ENCODE data around the gene PTPRB.
"Not testable (repeated sequence)": the region's sequence is repeated elsewhere in the genome, so short reads cannot be mapped to it uniquely, and the experiment has no call there.

Gene PTPRB

GRCh38 chr12:70513426-70513825, 123.8 kb downstream of the PTPRB start:
- Histone ChIP-seq H2AFZ (ENCODE audit: low read depth) (no peak overlapping the region), H3K27ac (no peak overlapping the region), H3K27me3 (ENCODE audit: insufficient read depth, low read depth) (no peaks in the 10 kb centered on the region), H3K36me3 (ENCODE audit: insufficient read depth) (no peaks in the 10 kb centered on the region), H3K79me2 (ENCODE audit: insufficient read depth, low read depth) (no peaks in the 10 kb centered on the region), H3K4me1 (ENCODE audit: low read depth, poor library complexity, severe bottlenecking) (no peaks in the 10 kb centered on the region), H3K4me3 (IDR thresholded peaks at IDR 0.05; ENCODE audit: insufficient read depth, low read depth, low read length) (no peak overlapping the region), H3K9ac (no peak overlapping the region), H3K4me2 (no peak overlapping the region), H4K20me1 (ENCODE audit: insufficient read depth) (no peaks in the 10 kb centered on the region)
- no peak for TF ChIP-seq CTCF (conservative IDR thresholded peaks at IDR 0.05; ENCODE audit: low read depth, low read length)

- no peak overlapping the region for H3K27ac ChIP-seq
- no peaks in the 10 kb centered on the region for H3K27me3 ChIP-seq (ENCODE audit: insufficient read depth, low read depth)
- no peak overlapping the region for H3K4me3 ChIP-seq (IDR thresholded peaks at IDR 0.05; ENCODE audit: insufficient read depth, low read depth, low read length)
- no peaks in the 10 kb centered on the region for H3K36me3 ChIP-seq (ENCODE audit: insufficient read depth)
- H3K4me1 ChIP-seq (ENCODE audit: low read depth, poor library complexity, severe bottlenecking) = no peaks in the 10 kb centered on the region
- H3K79me2 ChIP-seq (ENCODE audit: insufficient read depth, low read depth) = no peaks in the 10 kb centered on the region
- no peak for TF ChIP-seq CTCF (conservative IDR thresholded peaks at IDR 0.05; ENCODE audit: low read depth, low read length)
- H3K9ac ChIP-seq = no peak overlapping the region
- no peak overlapping the region for H3K4me2 ChIP-seq
- no peaks in the 10 kb centered on the region for H4K20me1 ChIP-seq (ENCODE audit: insufficient read depth)
- H2AFZ ChIP-seq (ENCODE audit: low read depth) = no peak overlapping the region
Measured at GRCh38 chr12:70508178-70508577, 129.1 kb downstream of the PTPRB start.

GRCh38 chr12:70507442-70507841, 129.8 kb downstream of the PTPRB start:
- Histone ChIP-seq H2AFZ (ENCODE audit: low read depth) (no peak overlapping the region), H3K4me2 (no peak overlapping the region), H3K27me3 (ENCODE audit: insufficient read depth, low read depth) (no peaks in the 10 kb centered on the region), H3K4me1 (ENCODE audit: low read depth, poor library complexity, severe bottlenecking) (no peaks in the 10 kb centered on the region), H3K36me3 (ENCODE audit: insufficient read depth) (no peaks in the 10 kb centered on the region), H3K4me3 (IDR thresholded peaks at IDR 0.05; ENCODE audit: insufficient read depth, low read depth, low read length) (no peak overlapping the region), H3K27ac (no peak overlapping the region), H3K9ac (no peak overlapping the region), H4K20me1 (ENCODE audit: insufficient read depth) (no peaks in the 10 kb centered on the region), H3K79me2 (ENCODE audit: insufficient read depth, low read depth) (no peaks in the 10 kb centered on the region)
- no peak for TF ChIP-seq CTCF (conservative IDR thresholded peaks at IDR 0.05; ENCODE audit: low read depth, low read length)

- TF ChIP-seq CTCF (conservative IDR thresholded peaks at IDR 0.05; ENCODE audit: low read depth, low read length) = no peak
- Histone ChIP-seq H4K20me1 (ENCODE audit: insufficient read depth) (no peaks in the 10 kb centered on the region), H3K27me3 (ENCODE audit: insufficient read depth, low read depth) (no peaks in the 10 kb centered on the region), H3K36me3 (ENCODE audit: insufficient read depth) (no peaks in the 10 kb centered on the region), H2AFZ (ENCODE audit: low read depth) (no peak overlapping the region), H3K4me1 (ENCODE audit: low read depth, poor library complexity, severe bottlenecking) (no peaks in the 10 kb centered on the region), H3K4me2 (no peak overlapping the region), H3K27ac (no peak overlapping the region), H3K79me2 (ENCODE audit: insufficient read depth, low read depth) (no peaks in the 10 kb centered on the region), H3K4me3 (IDR thresholded peaks at IDR 0.05; ENCODE audit: insufficient read depth, low read depth, low read length) (no peak overlapping the region), H3K9ac (no peak overlapping the region)
Measured at GRCh38 chr12:70497508-70497907, 139.7 kb downstream of the PTPRB start.

GRCh38 chr12:70492904-70493303, 144.3 kb downstream of the PTPRB start:
- H3K4me2 ChIP-seq; H2AFZ ChIP-seq (ENCODE audit: low read depth); H3K4me3 ChIP-seq (IDR thresholded peaks at IDR 0.05; ENCODE audit: insufficient read depth, low read depth, low read length); H3K36me3 ChIP-seq (ENCODE audit: insufficient read depth); H3K27me3 ChIP-seq (ENCODE audit: insufficient read depth, low read depth); H3K9ac ChIP-seq; H3K4me1 ChIP-seq (ENCODE audit: low read depth, poor library complexity, severe bottlenecking); H4K20me1 ChIP-seq (ENCODE audit: insufficient read depth); H3K79me2 ChIP-seq (ENCODE audit: insufficient read depth, low read depth); H3K27ac ChIP-seq: not testable (repeated sequence)

- H3K79me2 ChIP-seq (ENCODE audit: insufficient read depth, low read depth); H3K9ac ChIP-seq; H3K4me3 ChIP-seq (IDR thresholded peaks at IDR 0.05; ENCODE audit: insufficient read depth, low read depth, low read length); H3K4me2 ChIP-seq; H3K27me3 ChIP-seq (ENCODE audit: insufficient read depth, low read depth); H2AFZ ChIP-seq (ENCODE audit: low read depth); H3K27ac ChIP-seq; H4K20me1 ChIP-seq (ENCODE audit: insufficient read depth); H3K36me3 ChIP-seq (ENCODE audit: insufficient read depth): not testable (repeated sequence)
- peaks cover 18% of the 10 kb centered on the region for H3K4me1 ChIP-seq (ENCODE audit: low read depth, poor library complexity, severe bottlenecking)
Measured at GRCh38 chr12:70490928-70491327, 146.3 kb downstream of the PTPRB start.

All from KMS-11 (cell line).